Limb (tissue), 2 donors: Measurements from ENCODE around the gene TOMM34.

ENCODE experiments used
- DNase-seq, 2 donors: peaks; one replicate each; pipeline ENCODE4 v3.0.0-alpha.2; 2016; ENCODE audit errors: extremely low spot score in 2 of 2

The TOMM34 gene

DNA sequence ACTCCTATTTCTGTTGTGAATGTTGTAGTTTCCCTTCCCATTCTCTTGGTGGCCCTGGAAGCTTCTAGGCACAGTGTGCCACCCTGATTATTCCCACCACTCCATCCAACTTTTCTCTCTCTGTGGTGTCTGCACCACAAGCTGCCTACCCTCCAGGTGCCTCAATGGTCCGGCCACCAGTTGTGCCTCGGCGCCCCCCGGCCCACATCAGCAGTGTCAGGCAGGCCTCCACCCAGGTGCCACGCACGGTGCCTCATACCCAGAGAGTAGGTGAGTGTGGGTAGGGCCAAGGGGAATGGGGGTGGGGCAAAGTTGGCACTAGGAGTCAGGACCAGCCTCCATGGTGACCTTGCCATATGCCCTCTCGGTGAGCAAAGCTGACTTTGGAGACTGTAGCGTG, 27.3 kb downstream of the TOMM34 start:
- no peak for DNase-seq

DNA sequence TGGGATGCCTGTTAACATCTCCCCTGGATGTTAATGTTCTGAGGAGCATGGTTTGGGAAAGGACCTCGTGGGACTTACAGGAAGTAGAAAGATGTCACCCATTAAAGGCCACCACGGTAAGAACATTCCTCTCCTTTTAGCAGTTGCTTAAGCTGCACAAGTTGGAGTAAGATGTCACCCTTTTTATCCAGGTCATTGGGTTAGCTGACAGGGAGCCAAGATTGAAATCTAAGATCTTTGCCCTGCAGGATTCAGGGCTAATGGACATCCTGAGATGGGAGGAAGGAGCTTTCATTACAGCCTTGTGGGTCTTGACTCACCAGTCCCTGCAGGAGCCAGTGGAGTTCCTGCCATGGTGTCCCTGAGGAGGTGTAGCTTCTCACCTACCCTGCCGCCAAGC, 28.3 kb downstream of the TOMM34 start:
- DNase-seq = no peak

DNA sequence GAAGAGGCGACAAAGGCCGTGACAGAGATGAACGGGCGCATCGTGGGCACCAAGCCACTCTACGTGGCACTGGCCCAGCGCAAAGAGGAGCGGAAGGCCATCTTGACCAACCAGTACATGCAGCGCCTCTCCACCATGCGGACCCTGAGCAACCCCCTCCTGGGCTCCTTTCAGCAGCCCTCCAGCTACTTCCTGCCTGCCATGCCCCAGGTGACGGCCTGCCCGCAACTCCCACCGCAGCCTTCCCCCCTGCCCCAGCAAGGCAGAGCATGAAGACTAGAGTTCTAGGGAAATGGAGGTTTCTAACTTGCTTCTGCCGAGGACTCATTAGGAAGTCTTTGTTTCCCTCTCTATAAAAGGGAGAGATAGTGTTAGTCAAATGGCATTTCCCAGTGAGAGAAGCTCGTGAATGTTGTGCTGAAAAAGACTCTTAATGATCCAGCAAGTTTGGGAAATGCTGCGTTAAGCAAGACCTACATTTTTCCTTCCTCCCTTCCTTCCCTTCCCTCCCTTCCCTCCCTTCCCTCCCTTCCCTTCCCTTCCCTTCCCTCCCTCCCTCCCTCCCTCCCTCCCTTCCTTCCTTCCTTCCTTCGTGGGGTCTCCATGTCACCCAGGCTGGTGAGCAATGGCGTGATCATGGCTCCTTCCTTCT, 29.6 kb downstream of the TOMM34 start:
- DNase-seq = no peak

DNA sequence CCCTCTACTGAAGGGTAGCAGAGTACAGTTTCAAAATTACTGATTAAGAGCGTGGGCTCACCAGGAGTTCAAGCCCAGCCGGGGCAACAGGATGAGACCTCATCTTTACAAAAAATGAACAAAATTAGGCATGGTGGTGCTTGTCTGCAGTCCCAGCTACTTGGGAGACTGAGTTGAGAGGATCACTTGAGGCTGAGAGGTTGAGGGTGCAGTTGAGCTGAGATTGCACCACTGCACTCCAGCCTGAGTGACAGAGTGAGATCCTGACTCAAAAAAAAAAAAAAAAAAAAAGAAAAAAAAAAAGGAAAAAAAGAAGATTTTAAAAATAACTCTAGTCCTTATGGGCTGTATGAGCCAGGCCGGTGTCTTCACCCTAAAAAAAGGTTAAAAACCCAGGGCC, 31.6 kb downstream of the TOMM34 start:
- DNase-seq = no peak

DNA sequence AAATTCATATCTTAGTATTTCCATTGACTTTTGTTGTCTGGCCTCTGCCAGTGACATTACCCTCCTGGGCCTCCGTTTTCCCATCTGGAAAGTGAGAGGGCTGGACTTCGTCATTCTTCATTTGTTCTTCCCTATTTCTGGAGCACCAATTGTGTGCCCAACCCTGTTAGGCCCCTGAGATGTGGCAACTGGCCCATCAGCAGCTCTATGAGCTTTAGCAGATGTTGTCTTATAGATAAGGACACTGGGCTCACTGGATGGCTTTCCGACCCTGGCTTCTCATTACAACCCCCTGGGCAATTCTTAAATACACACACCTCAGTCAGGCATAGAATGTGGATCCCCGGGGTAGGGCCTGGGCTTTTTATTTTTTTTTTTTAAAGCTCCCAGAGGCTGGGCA, 35.7 kb downstream of the TOMM34 start:
- DNase-seq = no peak

DNA sequence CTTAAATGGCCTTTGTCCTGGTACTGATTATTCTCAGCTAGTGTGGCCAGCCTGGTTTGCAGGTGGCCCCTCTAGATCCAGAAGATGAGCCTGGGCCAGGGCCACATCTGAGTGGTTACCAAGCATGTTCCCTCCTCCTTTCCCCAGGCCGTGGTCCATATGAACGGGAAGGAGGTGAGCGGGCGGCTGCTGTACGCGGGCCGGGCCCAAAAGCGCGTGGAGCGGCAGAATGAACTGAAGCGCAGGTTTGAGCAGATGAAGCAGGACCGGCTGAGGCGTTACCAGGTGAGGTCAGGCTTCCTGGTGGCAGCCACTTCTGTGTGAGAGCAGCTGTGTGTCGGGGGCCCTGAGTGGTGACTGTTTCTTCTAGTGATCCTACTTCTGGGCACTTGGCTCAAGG, 38.8 kb downstream of the TOMM34 start:
- no peak for DNase-seq

DNA sequence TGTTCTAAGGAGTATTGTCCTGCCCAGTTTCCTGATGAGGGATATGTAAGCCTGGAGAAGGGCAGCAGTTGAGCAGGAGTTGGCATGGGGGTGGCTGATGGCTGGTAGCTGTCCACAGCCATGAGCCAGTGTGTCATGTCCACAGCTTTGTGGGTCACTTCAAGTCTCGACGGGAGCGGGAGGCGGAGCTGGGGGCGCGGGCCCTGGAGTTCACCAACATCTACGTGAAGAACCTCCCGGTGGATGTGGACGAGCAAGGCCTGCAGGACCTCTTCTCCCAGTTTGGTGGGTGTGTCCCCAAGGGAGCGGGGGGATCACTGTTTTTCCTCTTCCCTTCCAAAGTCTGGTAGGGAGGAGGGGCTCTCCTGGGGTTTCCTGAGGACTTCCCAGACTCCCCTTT, 41.4 kb downstream of the TOMM34 start:
- no peak for DNase-seq

DNA sequence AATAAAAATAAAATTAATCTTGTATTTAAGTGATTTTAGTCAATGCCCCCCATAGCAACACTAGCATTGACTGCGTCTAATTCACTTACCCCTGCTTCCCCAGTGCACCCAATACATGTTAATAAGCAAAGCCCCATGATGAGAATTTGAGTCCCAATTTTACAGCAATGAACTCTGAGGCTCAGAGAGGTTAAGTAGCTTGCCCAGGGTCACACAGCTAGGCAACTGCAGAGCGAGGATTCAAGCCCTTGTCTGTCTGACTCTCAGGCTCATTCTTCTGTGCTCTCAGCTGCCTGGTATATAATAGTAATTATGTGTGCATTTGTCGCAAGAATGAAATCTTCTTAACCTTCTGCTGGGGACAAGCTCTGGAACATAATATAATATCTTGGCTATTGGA, 41.9 kb downstream of the TOMM34 start:
- DNase-seq = no peak

DNA sequence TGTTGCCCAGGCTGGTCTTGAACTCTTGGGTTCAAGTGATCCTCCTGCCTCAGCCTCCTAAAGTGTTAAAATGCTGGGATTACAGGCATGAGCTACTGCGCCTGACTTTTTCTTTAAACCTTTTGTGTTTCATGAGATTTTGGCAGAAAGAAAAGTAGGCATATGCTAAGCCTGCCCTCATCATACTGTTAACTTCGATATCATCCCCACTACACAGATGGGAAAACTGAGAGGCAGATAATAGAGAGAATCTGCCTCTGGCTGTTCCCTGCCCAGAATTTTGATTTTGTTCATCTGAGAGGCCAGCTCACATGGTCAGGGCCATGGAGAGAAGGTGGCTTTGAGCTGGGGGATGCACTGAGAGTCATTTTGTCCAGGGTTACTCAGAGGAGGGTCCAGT, 42.8 kb downstream of the TOMM34 start:
- no peak for DNase-seq

DNA sequence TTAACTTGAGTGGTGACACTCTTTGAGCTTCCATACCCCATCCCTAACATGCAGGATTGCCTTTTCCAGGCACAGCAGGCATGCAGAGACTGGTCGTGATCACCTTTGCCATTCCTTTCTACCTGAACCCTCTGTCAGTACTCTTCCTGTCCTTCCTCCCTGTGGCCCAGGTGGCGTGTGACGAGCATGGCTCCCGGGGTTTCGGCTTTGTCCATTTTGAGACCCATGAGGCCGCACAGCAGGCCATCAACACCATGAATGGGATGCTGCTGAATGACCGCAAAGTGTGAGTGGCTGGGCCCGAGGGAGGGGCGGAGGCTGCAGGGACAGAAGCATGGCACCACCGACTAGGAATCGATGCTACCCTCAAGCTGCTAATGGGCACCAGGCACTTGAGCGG, 43.6 kb downstream of the TOMM34 start:
- DNase-seq = no peak

DNA sequence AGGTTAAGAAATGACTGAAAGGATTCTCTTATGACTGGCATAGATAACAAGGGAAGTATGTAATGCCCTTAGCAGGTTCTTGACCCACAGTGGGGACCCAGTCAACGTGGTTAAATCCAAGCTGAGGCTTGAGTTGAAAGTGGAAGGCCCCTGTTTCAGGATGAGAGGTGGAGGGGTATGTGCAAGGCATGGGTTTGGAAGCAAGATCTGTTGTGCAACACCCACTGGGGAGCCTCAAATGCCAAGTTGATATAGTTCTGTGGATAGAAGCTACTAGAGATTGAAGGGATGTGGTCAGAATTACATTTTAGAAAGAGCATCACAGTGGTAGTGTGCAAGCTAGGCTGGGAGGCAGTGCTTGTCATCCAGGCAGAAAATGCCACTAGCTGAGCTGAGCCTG, 45.3 kb downstream of the TOMM34 start:
- no peak for DNase-seq

DNA sequence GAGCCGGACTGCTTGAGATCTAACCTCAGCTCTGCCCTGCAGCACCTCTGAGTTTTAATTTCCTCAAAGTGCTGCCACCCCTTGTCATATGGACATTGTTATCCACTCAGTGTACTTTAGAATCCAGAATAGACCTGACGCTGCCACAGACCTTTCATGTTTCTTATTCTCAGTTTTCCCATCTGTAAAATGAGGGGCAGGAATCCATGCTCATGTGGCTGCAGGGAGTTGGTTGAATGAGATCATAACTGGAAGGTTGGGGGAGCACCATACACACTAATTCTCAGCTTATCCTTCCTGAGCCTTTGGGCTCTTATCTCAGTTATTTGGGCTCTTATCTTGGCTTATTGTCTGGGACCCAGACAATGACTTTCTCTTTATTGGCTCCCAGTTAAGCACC, 48.0 kb downstream of the TOMM34 start:
- DNase-seq = no peak

DNA sequence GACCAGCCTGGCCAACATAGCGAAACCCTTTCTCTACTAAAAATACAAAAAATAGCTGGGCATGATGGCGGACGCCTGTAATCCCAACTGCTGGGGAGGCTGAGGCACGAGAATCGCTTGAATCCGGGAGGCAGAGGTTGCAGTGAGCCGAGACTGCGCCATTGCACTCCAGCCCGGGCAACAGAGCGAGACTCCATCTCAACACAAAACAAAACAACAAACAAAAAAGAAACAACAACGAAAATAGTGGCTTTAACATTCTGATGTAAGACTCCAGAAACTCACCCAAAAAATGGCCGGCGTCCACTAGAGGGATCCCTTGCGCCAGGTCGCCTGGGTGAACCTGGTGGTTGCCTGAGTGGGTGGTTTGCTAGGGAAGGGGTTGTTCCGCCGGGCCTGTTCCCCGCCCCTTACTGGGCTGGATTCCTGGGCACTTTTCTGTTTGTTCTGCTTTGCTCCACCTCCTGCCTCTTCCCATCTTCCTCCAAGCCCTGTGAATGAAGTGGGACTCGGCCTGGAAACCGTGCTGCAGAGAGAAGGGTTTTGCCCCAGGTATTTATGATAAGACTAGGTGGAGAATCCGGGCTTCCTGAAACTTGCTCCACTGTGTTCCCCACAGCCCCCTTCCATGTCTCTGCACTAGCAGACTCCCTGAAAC, 48.8 kb downstream of the TOMM34 start:
- peak in 1 of 2 donors; percentile 51 for DNase-seq

DNA sequence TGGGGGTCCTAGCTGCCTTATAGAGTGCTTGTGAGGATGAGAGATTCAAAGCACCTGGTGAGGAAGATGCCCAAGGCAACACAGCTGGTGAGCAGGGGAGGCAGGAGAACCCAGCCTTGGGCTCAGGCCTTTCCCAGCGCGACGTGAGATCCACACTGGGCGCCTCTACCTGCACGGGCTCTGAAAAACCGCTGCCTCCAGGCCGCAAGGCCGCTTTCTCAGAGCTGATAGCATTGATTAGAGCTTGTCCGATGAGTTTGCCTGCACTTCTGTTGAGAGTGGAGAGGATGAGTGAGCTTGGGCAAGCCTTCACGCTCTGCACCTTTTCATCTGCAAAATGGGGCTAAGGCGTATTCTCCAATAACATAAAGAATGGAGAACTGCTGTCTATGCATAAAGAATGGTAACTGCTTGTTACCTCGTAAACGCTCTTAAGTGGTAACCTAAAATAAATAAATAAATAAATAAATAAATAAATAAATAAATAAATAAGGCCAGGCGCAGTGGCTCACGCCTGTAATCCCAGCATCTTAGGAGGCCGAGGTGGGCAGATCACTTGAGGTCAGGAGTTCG, 49.4 kb downstream of the TOMM34 start:
- DNase-seq = no peak

DNA sequence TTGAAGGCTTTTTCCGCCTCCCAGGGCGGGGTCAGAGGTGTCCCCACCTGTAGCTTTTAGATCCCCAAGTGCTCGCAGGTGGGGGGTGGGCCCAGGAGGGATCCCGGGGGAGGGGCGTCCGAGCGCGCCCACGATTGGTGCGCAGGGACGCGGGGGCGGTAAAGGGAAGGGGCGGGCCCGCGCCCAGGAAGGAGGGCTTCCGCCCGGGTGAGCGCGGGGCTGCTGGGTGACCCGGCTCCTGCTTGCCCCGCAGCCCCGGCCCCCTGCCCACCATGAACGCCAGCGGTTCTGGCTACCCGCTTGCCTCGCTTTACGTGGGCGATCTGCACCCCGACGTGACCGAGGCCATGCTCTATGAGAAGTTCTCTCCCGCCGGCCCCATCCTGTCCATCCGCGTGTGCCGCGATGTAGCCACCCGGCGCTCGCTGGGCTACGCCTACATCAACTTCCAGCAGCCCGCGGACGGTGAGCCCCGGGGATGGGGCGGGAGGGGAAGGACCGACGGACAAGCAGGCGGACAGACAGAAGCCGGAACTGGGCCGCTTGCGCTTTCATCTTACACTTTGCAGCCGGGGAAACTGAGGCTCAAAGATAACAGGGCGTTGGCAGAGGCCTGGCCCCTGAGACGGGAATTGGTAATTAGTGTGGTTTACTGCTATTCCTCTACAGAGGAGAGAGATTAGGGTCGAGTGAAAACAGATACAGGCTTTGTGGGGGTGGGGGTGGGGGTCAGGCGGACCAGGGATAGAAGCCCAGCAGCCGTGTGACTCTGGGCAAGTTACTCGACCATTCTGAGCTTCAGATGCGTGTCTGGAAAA, 50.1 kb downstream of the TOMM34 start, which contains the start of gene PABPC1L:
Gene PABPC1L (plus strand): TSS at position 189 of the 818 bp plus-strand sequence. CDS start 84 bp downstream, at position 273.
- peak; percentile 44 to 70 for DNase-seq

DNA sequence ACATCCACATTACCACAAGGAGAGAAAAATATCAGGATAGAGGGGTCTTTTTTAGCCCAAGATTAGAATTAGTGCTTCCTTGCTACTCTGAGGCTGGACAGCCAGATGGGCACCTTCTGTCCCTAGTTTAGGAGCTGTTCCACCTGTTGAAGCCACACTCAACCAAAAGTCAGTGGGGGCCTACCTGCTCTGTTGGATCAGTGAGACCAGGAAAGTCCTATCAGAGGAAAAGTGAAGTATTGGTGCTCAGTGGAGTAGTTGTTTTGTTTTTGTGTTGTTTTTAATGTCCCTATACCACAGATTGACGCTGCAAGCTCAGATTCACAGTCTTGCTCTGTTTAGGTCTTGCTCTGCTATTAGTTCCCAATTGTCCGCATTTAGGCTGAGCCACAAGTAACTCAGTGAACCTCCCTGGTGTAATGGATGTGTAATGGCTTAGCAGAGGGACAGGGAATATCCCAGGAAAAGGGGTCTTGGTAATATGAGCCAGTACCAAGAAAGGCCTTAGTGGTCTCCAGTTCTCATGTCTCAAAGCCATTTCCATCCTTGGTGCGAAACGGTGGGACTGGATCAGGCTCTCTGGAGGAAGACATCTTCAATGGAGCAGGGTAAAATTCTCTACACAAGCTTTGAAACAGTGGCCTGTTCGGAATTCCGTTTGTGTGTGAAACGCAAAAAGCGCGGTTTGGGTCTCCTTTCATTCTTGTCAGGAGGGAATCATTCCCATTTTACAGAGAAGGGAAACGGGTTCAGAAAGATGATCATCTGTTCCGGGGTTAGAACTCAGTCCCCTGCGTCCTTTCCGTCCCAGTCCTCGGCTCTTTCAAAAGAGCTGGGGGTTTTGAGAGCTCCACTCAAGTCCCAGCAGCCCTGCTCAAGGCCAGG, 51.0 kb downstream of the TOMM34 start:
- no peak for DNase-seq

DNA sequence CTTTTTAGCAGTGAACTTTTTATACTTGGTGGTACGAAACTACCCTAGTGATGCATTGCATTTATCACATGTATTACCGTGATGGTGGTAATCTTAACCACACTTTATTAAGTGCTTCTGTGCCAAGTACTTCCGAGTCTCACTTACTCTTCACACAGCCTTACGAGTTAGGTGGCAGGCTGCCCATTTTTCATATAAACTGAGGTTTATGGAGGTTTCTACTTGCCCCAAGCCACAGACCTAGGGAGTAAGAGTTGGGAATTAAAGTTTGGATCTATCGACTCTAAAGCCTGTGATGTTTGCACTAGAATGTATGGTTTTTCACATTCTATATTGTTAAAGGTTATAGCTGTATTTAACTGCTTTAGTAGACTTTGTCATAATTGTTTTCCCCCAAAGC, 55.8 kb downstream of the TOMM34 start:
- DNase-seq = no peak

DNA sequence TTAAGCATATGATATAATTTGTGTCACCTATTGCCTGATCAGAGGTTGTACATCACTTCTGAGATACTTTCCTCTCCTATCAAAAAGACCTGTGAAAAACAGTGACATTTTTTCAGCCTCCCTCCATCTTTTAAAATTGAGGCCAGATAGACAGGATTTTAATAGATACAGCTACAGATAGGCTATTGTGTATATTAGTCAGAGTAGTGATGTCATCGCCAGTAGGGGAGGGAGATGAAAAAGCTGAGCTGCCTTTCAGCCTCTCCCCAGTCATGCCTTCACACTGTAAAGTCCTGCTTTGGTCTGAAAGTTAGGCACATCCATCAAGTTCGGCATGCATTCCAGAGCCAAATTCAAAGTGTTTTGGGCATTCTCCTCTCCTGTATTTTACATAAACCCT, 58.2 kb downstream of the TOMM34 start:
- no peak for DNase-seq

DNA sequence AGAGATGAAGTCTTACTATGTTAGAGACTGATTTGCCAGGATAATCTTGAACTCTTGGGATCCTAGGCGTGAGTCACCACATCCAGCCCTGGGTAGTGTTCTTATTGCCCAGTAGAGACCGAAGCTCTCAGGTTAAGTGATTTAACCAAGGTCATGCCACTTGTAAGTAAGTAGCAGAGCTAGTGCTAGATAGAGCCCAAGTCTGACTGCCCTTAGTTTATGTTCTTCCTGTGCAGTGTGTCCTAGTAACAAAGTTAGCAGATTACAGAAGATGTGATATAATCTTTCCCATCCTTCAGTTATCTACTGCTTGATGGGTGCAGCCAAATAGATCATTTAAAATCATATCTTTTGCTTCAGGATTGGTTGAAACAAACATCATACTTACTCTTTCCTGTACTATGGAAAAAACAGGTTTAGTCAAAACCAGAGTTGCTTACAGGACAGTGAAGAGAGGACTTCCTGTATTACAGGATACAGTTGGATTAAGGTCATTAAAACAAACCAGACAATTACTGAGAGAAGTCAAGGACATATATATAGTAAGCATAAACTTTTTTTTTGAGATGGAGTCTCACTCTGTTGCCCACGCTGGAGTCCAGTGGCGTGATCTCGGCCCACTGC, 59.9 kb downstream of the TOMM34 start:
- DNase-seq = no peak

DNA sequence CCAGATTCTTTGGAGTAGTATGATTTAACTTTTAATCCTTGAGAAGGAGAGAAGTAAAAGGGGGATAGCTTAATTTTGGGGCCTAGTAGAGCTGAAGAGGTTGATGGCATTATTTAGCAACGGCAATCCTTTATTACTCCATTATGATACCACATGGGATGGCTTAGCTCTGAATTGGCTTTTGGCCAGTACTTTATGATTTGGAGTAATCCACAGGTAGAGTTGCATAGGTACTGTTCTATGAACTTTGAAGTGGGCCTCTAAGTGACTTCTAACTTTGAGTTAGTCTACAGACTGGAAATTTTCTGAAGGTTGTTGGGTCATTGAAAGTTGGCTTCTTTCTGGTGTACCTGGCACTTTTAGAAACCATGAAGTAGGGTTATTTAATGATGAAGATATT, 63.1 kb downstream of the TOMM34 start:
- no peak for DNase-seq

DNA sequence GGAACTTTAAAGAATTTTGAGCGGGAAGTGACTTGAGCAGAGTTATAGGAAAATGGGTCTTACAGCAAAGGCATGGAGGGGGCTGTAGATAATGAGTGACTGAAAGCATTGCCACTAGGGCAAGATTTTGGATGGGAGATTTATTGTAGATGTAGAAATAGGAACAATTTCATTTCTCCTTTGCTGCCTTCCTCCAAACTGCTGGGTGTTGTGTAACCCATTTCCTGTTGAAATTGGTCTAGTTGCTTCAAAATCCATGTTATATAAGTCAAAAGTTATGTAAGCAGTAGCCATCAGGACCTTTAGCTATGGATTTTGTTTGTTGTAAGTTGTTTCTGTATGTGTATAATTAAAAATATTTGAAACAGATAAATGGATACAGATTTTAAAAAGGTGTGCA, 63.6 kb downstream of the TOMM34 start:
- DNase-seq = no peak
